LHCN-M2 (cell line): ENCODE measurements around the gene ERC2. TPM values are rescaled to one million over a fixed set of nuclear protein-coding genes. Genes with fewer than 3 reads are reported as not detected.

Source experiments
- DNase-seq: peaks from one replicate; pipeline ENCODE4 v3.0.0-alpha.2; 2012; ENCODE audit warnings: low read depth
- total RNA-seq: library from RNA; depleted of rRNA; stranded (reverse); fragments of >200 nt; gene quantifications from 2 replicates; pipeline ENCODE4 v1.2.3, GENCODE V29; 2014

ERC2 gene
- total RNA-seq, 1 experiment from 2014 or later, result 0.11 TPM

DNA sequence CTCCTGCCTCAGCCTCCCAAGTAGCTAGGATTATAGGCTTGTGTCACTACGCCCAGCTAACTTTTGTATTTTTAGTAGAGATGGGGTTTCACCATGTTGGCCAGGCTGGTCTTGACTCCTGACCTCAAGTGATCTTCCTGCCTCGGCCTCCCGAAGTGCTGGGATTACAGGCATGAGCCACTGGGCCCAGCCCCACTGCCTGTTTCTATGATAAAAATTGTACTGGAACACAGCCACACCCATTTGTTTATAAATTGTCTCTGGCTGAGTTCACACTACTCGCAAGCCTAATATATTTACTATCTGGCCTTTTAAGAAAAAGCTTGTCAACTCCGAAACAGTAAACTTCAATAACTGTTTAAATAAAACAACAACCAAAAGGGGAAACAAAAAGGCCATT, 671.7 kb downstream of the ERC2 start:
- no peak for DNase-seq

DNA sequence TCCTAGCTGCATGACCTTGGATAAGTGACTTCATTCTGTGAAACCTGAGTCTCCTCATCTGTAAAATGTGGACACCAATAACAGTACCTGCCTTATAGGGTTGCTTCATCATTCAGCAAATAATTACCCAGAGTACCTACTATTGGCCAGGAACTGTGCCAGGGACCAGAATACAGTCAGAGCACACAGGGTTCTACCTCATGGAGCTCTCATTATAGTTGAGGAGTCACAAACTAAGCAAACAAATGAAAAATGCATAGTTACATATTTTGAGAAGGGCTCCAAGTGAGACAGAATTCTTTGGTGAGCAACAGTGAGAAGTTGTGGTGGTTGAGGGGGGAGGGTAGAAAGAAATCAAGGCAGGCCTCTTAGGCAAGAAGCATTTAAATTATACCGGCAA, 672.5 kb downstream of the ERC2 start:
- peak; percentile 5 for DNase-seq

DNA sequence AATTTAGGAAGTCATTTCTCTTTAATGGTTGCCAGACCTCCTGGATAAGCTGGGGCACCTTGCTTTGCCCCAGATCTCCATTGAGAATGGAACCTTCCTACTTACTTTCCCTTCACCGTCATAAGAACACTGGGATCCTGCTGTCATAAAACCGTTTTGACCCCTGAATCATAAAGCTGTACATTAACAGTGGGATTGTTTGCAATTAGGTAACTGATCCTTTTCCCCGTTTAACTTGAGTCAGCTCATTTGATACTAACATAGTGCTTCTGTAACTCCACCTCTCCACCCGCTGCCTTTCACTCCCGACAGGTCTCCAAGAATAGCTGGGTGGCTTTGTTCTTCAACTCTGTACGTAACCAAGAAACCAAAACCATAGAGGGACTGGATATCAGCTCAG, 673.0 kb downstream of the ERC2 start:
- DNase-seq, result no peak

DNA sequence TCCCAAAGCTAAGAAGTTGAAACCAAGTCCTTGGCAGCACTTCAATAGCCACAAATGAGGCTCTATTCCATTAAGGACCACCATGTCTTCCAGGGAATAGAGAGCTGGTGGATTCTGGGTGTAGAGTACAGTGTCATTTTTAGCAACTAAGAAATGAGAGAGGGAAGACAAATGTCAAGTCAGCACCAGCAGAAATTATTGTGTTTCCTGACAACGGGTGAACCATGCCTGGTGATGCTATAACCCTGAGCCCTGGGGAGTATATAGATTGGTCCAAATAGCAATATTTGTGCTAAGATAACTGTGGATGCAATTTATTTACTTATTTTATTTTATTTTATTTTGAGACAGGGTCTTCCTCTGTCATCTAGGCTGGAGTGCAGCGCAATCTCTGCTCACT, 675.5 kb downstream of the ERC2 start:
- DNase-seq, result no peak

DNA sequence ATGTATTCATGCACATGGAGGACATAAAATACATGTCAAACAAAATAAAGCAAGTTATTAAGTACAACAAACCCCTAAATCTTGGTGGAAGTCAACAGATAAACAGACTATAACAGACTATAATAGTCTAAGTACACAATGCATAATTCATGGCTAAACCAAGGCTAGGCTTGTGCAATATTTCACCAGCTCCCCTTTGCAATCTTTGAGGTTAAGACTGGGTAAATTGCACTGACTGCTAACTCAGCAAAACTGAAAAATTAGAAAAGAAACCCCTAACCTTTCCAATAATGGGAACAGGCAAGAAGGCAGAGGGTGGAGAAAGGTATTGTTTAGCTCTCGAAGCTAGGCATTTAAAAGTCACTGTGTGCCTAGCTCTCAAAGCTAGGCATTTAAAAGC, 676.3 kb downstream of the ERC2 start:
- no peak for DNase-seq

DNA sequence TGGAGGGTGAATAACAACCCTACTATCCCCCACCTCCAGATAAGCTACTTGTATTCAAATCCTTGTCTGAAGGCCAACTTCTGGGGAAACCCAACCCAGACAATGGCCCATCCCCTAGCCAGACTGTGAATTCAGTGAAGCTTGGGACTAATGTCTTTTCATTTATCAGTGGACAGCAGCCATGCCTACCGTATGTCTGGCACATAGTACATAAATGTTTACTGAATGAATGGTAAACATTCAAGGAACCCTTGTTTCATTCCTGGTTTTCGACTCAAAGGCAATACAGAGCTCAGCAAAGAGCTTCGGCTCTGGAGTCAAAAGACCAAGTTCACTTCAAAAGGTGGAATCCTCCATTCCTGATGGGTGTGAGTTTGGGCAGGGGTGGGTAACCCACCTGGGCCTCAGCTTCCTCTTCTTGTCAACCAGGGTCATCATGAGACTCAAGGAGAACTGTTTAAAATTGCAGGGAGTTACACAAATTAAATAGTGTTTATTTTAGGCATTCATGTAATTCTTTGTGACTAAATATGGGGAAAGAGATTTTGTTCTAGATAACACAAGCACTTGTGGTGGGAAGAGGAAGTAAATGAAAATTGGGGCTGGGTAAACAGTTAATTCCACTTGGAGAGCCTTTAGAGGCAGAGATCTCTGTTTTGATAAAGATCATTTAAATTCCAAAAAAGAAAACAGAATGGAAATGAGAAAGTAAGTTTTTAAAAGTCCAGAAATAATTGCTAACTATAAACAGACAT, 677.5 kb downstream of the ERC2 start:
- no peak for DNase-seq

DNA sequence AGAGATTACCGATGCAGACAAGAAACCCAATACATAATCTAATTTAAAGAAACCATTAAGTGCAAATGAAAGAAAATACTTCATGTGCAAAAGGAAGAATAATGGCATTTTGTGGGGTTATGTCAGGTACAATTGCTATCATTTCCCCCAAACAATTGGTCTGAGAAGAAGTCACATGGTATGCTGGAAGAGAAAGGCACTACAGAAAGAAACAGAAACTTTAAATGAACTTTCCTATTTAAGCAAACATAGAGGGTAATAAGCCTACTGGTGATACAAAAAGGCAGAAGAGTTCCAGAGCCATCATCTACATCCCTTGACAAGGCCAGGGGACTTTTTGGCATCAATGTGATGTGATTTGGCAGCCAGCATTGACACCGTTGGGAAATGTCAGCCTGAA, 678.8 kb downstream of the ERC2 start:
- no peak for DNase-seq

DNA sequence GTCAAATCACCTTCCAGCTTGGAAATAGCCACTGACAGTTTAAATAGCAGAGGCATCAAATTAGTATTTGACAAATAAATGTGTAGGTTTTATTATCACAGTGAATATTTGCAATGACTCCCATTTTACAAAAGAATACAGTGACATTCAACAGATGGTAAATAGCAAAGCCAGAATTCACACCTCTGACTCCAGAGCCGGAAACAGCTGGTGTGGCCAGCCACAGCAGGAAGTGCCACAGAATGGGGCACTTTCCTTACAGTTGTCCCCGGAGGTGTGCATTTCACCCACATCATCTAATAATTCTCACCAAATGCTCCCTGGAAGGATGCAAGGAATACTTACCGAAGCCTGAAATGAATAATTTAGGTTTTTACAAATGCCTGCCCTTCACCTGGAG, 685.5 kb downstream of the ERC2 start:
- DNase-seq, result no peak

DNA sequence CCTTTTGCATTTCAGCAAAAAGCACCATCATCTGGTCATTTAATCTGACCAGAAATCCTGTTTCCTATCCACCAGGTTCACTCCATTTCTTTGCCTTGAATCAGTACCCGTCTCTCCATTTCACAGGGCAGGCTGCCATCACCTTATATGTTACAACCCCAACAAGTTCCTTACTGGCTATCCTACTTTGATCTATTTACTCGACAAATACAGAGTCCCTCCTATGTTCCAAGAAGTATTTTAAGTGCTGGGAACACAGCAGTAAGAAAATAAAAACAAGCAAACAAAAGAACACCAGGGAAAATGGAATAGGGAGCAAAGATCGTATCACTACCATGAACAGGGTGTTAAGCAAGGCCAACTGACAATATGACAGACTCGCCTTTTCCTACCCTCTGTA, 685.9 kb downstream of the ERC2 start:
- no peak for DNase-seq

DNA sequence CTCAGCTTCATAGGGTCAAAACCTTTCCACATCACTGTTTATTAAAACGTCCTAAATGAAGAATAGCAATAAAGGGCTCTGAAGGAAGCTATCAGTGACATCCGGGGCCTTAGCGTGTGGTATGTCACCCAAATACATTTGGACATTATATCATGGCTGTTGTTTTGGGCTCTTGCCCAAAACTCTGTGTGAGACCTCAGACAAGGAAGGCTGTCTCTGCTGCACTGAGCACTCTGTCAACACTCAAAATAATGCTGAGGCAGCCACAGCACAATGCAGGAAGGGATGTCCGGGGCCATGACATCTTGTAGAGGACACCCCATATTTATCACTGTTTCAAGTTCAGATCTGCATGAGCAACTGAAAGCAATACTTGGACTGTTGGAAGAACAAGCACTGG, 687.4 kb downstream of the ERC2 start:
- no peak for DNase-seq

DNA sequence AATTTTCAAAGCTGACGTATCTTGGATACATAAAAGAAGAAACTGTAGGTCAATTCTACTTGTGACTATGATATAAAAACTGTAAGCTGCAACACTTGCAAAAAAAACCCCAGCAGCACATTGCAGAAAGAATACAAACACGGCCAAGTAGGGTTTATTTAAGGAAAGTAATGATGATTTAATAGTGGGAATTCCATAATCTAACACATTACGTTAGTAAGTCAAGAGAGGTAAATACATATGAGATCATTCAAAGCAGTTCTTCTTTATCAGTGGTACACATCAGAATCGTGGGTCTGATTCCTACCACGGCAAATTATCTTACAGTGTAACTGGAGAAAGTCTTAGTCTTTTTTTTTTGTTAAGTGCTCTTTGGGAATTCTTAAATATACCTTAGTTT, 688.7 kb downstream of the ERC2 start:
- no peak for DNase-seq

DNA sequence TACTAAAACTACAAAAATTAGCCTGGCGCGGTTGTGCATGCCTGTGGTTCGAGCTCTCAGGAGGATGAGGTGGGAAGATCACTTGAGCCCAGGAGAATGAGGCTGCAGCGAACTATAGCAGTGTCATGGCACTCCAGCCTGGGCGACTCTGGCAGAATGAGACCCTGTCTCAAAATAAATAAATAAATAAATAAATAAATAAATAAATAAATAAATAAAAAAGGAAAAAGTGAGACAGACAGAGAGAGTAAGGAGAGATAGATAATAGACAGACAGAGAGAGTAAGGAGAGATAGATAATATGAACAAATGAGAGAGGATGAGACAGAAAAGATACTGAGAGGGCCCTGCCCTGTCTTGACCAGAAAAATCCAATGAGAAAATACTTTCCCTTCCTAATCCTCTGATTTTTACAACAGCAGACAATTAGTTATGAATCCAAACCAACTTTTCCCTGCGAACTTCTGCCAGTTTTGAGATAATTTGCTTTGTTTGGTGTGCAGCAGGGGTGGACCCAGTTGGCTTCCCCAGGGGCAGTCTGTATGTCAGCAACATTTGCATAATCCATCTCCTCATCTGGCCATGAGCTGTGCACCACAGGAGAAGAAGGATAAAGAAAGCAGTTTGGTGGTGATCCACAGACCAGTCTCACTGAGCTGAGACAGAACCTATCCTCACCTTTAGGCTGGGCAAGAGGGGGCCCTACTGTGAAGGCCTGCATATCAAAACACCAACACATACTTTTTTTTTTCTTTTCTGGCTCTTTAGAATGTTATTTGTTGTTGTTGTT, 692.7 kb downstream of the ERC2 start:
- no peak for DNase-seq

DNA sequence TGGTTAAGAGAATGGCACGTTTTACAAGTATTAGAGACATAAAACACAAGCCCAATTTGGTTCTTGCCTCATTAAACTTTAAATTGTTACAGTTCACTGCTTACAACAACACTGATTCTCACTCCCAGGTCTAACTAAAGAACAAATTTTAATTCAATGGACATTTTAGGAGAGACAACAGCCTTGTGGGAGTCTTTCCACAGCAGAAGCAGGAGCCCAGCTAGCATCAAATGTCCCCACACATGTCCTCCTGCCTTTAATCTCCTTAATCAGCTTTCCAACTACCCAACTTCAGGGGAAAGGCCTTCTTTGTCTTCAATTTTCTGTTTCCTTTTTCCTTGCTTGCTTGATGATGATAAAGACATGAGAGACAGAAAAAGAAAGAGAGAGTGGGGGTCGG, 693.4 kb downstream of the ERC2 start:
- DNase-seq, result no peak

DNA sequence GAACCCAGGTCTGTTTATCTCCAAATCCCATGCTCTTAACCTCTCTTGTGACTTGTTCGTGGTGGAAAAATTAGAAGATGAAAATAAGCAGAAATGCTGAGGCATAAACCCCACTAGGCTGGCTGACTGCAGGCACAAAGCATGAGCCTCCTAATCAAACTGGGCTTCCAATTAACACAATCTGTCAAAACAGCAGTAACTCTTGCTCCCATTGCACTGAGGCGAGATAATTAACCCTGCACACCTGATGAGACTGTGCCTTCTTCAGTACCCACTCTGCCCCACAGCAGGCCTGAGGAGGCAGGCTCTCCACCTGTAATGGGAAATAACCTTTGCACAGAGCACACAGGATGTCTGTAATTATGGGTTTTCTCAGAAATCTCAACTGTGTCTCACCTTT, 696.8 kb downstream of the ERC2 start:
- DNase-seq, result no peak

DNA sequence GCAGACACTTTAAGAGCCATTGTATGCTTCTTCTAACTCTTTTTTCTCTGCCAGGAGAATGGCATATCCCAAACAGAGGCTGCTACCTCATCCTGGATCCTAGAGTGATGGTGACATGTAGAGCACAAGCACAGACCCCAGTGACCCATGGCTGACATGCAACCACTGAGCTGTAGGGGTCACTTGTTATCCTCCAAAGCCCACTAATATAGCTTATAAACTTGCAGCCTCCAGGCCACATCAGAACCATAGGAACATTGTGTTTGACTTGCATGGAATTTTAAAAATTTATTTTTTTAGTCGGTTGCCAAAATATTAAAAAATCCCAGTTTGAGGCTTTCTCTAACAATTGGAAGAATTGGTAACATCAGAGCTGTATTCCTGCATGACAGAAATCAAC, 698.2 kb downstream of the ERC2 start:
- no peak for DNase-seq

DNA sequence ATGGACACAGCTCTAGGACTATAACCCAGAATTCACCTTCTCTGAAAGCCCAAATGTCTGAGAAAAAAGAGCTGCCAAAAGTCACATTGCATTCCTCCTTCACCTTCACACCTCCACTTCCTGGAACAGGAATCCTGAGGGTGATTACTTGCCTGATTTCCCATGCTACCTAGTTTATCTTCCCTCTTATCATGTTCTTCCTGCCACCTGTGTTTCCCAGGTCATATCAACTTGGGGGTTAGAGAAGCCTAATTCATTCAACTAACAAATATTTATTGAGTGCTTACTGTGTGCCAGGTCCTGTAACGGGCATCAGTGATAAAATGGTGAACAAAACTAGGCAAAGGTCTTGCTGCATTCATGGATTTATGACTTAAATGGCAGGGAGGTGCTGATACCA, 701.5 kb downstream of the ERC2 start:
- DNase-seq, result no peak

DNA sequence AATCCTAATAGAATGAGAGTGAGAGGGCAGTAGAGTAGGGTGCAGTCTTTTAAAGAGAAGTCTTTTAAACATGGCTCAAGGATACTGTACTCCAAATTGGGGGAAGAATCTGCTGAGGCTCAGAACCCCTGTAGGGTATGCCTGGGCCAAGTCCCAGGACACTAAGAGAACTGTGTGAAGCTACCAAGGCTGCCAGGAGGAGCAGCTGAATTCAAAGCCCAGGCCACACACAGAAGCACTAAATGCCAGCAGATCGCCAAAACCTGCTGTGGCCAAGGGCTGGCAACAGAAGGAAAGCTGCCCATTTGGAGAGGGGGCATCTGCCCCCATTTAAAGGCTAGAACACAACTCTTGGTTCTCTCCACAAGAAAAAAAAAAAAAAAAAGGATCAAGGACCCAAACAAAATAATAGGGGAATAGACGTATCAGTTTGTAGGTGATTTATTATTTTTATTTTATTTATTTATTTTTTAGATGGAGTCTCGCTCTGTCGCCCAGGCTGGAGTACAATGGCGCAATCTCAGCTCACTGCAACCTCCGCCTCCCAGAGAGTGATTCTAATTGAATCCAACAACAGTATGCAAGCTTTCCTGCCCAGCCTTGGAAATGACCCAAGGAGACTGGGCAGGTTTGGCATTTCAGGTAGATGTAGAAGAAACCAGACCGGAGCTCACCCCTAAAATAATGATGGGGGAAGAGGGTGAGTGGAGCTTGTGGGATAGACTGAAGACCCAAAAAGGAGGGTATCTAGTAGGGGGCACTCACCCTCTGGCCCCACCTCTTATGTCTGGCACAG, 702.2 kb downstream of the ERC2 start:
- no peak for DNase-seq

DNA sequence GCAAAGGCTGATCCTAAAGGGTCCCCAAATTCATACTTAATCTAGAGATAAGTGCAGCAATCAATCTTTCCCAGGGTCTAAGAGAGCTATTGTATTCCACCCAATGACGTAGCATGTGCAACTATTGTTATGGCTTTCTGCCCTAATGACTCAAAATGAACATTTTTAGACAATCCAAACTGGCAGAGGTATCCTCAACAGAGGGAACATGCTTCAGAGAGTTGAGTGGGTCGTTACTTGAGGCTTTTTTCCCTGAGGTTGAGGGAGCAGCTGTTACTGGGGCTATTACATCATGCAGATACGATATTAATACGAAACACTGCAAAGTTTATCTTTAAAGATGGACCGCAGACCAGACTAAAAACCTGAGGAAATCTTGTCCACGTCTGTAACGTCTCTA, 702.9 kb downstream of the ERC2 start:
- DNase-seq, result peak; percentile 51

DNA sequence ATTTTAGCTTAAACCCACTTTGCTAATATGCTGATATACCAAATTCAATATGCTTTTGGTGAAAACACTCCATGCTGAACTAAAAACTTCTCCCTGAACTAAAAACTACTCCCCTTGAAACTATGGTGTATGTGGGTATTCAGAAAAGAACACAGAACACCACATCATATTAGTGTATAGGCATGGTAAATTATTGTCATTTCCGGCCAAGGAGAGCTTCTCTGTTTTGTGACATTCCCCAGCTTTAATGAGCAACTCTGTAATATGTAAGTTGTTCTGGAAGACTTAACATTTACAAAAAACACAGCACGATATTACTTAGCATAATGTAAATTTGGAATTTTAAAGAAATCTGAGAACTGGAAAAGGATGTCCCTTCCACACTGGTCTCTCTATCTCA, 711.3 kb downstream of the ERC2 start:
- no peak for DNase-seq

DNA sequence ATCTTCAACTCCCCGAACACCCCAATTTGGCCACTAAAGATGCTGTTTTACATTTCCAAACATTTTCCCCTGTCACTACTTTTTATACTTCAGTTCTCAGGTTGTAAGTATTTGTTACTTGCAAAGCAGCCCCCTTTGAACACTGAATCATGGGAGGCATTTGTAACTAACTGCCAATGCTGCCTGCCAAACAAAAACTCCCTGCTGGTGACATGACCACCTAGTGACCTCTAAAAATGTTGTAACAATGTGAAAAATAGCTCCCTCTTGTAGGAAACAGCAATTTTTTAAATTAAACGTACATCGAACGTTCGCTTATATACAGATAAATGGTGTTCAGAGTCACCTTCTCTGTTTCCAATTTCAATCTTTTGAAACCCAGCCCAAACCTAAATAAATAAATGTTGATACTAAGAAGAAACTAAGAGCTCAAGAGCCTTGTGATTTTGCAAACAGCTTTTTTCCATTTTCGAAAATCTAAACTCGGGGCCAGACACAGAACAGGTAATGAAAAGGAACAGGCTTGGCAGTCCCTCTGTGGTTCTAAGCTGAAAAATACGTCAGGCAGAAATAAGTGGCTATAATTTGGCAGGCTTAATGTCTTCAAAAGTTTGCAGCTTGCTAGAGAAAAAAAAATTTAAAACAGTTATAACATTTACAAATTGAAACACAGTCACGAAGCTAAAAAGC, 712.6 kb downstream of the ERC2 start:
- DNase-seq, result no peak

DNA sequence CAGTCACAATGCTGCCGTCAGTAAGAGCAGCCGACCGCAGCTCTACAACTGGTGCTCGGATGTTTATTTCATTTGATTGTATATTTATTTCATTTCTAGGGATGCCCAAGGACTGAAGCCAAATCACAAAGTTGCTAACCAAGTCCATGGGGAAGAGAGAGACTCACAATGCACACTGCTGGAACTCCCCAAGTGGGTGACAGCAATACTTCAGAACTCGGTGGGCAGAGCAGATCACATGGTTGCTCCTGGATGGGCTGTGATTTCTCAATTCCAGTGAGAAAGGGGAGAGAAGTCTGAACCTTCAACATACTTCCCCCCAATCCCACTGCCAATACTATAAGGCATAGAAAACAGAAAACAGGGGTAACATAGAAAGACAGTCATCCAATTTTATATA, 715.4 kb downstream of the ERC2 start:
- DNase-seq, result no peak

DNA sequence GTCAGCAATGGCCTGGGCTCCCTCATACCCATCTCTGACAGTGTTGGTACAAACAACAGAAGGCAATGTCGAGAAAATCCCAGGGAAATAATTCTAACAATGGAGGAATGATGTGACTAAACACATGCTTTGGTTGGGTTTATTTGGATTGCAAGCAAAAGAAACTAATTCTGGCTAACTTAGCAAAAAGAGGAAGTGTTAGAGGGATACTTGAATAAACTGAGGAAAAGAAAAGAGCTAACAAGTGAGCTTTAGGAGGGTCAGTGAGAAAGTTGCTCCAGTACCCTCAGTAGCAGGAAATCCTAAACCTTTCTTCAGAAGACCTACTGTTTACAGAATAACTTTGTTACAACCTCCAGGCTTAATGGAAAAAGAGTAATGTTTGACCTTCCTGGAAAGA, 716.5 kb downstream of the ERC2 start:
- no peak for DNase-seq
